ENCODE data around the gene OR2H1.

OR2H1 gene

DNA sequence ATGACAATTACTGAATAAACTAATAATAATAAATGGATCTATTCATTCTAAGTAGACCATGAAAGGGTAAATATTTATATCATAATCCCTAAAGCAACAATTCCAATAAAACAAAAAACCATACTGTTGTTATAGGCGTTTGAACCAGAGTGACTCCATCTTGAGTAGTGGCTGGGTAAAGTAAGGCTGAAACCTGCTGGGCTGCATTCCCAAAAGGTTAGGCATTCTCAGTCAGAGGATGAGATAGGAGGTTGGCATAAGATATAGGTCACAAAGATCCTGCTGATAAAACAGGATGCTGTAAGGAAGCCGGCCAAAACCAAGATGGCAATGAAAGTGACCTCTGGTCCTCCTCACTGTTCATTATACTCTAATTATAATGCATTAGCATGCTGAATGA, 8.3 kb downstream of the OR2H1 start:
- no peak overlapping the region for H3K4me3 ChIP-seq (ENCODE audit: low read depth, low read length)
- TF ChIP-seq, protein P1, sequence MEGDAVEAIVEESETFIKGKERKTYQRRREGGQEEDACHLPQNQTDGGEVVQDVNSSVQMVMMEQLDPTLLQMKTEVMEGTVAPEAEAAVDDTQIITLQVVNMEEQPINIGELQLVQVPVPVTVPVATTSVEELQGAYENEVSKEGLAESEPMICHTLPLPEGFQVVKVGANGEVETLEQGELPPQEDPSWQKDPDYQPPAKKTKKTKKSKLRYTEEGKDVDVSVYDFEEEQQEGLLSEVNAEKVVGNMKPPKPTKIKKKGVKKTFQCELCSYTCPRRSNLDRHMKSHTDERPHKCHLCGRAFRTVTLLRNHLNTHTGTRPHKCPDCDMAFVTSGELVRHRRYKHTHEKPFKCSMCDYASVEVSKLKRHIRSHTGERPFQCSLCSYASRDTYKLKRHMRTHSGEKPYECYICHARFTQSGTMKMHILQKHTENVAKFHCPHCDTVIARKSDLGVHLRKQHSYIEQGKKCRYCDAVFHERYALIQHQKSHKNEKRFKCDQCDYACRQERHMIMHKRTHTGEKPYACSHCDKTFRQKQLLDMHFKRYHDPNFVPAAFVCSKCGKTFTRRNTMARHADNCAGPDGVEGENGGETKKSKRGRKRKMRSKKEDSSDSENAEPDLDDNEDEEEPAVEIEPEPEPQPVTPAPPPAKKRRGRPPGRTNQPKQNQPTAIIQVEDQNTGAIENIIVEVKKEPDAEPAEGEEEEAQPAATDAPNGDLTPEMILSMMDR (IDR thresholded peaks at IDR 0.05; ENCODE audit: low read depth, low read length) = no peak

GRCh38 chr6:29465801-29466200, 8.8 kb downstream of the OR2H1 start:
- TF ChIP-seq, protein P1 (IDR thresholded peaks at IDR 0.05; ENCODE audit: low read depth, low read length) = no peak
- H3K4me3 ChIP-seq (ENCODE audit: low read depth, low read length) = no peak overlapping the region

GRCh38 chr6:29466241-29466640, 9.3 kb downstream of the OR2H1 start:
- TF ChIP-seq, protein P1 (IDR thresholded peaks at IDR 0.05; ENCODE audit: low read depth, low read length) = no peak

GRCh38 chr6:29474996-29475395, 18.0 kb downstream of the OR2H1 start:
- no peak overlapping the region for H3K4me3 ChIP-seq (ENCODE audit: low read depth, low read length)
- TF ChIP-seq, protein P1 (IDR thresholded peaks at IDR 0.05; ENCODE audit: low read depth, low read length) = no peak

More at GRCh38 chr6:29466241-29466640, 9.3 kb downstream of the OR2H1 start:
- H3K4me3 ChIP-seq (ENCODE audit: low read depth, low read length) = no peak overlapping the region

DNA sequence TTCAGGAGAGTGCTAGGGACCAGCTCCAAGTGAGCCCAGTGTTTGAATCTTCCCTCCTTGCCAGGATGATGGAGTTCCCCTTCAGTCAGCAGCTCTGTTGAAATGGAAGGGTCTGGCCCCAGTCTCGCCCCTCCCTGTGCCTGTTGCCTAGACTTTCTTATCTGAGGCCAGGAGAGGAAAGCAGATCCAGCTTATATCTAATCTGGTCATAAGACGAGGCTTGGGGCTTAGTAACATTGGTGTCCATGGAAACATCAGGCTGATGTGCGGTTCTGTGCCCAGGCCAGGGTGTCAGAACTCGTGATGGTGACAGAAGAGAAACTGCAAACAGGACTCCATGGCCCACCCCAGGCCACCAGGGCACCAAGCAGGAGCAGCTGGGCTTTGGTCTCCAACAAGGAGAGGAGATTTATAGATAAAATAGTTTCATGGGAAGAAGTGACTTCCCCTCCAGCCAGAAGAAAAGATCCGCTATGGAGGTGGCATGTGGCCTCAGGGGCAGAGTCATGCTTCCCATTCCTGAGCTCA, 21.0 kb downstream of the OR2H1 start:
- TF ChIP-seq, protein P1 (IDR thresholded peaks at IDR 0.05; ENCODE audit: low read depth, low read length) = no peak
- no peak overlapping the region for H3K4me3 ChIP-seq (ENCODE audit: low read depth, low read length)

DNA sequence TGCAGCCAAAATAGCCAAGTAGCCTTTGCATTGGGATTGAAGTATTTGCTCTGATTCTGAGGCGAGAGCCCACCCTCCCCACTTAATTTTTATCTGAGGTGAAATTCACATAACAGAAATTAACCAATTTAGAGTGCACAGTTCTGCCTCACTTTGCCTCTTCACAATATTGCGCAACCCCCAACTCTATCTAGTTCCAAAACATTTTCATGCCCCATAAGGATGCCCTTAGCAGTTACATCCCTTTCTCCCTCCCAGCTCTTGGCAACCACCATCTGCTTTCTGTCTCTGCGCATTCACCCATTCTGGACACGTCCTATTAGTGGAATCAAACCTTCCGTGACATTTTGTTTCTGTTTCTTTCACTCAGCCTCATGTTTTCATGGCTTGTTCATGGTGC, 21.8 kb downstream of the OR2H1 start:
- H3K4me3 ChIP-seq (ENCODE audit: low read depth, low read length) = no peak overlapping the region
- TF ChIP-seq, protein P1 (IDR thresholded peaks at IDR 0.05; ENCODE audit: low read depth, low read length) = no peak

- no peak overlapping the region for H3K4me3 ChIP-seq (ENCODE audit: low read depth, low read length)
- TF ChIP-seq, protein P1 (IDR thresholded peaks at IDR 0.05; ENCODE audit: low read depth, low read length) = no peak
Measured at GRCh38 chr6:29479560-29479959, 22.6 kb downstream of the OR2H1 start.
